Dermis blood vessel endothelial cell (primary cell): ENCODE results near the gene CAMSAP1. TPM values are rescaled to one million over a fixed set of nuclear protein-coding genes. Genes with fewer than 3 reads are reported as not detected.
A peak's percentile ranks its signal among the peaks of the same experiment; 100 is the strongest.

Experiments used
- DNase-seq: peaks from one replicate; pipeline ENCODE4 v3.0.0; 2010
- total RNA-seq: library from RNA; depleted of rRNA; stranded (reverse); fragments of >200 nt; gene quantifications from 2 replicates; pipeline ENCODE4 v1.2.3, GENCODE V29; 2014

CAMSAP1 gene
- total RNA-seq, 1 donor from 2014 or later, result 17.5 TPM

DNA sequence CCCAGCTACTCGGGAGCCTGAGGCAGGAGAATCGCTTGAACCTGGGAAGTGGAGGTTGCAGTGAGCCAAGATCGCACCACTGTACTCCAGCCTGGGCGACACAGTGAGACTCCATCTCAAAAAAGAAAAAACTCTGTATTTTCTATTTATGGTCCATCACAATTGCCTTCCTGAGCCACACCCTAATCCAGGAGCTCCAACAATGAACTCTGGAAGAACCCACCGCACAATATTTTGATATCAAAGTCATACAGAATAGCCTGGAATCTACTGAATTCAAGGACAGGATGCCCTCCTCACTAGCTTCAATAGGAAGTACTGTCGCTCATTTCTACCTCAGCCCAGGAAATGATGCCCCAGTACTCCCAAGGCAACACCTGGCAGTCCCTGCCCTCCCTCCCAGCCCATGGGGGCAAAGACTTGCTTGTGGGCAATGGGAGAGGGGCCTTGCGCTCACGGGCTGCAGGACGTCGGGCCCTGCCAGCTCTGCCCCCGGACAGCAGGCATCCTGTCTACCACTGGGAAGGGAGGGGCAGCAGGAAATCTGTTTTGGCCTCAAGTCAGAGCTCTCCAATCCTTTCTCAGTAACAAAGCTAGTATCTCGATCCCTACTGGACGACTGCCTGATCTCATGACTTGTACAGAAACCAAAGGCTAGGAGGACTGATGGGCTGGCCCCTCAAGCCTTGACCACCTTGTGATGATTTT is 34.1 kb upstream of the CAMSAP1 start:
- peak; percentile 53 for DNase-seq

DNA sequence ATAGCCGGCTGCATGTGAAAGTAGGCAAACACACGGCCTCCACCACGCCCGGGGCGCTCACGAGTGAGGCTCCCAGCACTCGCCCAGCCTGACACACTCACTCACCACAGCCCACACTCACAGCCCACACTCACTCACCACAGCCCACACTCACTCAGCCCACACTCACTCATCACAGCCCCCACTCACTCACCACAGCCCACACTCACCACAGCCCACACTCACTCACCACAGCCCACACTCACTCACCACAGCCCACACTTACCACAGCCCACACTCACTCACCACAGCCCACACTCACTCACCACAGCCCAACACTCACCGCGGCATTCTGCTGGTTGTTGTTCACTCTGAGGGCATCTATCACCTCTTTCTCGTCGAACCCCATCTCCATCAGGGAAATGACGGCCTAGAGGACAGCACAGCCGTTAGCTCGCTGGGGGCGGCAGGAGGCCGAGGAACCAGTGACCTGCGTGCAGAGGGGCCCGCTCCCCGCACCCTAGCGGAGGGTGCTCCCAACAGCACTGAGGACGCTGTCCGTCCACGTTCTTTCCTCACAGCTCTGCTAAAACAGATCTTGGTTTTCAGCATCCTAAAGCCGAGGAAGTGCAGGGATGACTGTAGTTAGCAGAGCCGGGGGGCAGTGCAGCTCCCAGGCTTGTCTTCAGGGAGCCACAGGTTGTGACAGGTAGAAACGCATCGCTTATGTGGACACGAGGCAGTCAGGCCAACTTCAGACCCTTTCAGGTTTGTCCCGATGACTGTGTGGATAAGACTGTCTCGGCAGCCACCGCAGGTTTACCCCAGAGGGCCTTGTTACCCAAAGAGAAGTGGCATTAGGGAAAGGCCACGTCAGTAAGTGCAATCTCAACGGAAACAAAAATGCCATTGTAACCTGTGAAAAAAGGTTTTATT is 32.3 kb upstream of the CAMSAP1 start:
- DNase-seq, result no peak

DNA sequence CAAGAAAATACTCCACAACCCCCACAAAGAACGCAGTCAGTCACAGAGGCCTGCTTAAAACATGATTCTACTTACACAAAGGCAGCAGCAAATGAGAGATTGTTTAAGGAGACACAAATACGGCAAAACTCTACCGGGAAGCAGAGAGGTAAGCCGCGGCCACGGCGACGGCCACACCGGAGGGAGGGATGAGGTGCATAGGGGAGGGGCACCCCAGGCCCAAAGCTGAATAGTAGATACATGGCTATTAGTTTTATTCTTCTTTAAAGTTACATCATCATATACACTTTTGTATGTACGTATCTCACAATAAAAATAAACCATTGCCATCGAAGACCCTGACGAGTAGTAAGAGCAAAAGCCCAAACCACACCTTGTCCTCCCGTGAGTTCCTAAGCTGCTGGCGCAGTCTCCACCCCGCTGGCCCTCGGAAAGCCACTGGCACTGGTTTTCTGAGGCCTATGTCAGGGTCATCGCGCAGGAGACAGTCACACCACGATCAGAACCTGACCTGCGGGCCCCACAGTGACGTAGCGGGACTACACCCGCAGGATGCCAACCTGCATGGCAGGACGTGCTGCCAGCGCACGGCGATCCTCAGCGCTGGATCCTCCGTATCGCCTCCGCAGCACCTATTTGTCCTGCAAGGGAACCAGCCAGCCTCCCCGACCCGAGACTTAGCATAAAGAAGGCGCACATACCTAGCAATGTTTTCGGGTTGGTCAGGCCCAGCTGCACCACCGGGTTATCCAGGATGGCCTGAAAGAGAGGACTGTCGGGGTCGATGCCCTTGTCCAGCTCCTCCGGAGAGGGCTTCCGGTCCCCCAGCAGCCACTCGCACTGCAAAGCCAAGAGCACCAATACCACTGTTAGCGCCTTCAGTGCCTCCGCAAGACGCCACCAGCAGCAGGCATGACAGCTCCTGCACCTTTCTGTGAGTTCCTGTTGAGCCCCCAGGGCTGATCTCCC is 30.5 kb upstream of the CAMSAP1 start:
- no peak for DNase-seq

DNA sequence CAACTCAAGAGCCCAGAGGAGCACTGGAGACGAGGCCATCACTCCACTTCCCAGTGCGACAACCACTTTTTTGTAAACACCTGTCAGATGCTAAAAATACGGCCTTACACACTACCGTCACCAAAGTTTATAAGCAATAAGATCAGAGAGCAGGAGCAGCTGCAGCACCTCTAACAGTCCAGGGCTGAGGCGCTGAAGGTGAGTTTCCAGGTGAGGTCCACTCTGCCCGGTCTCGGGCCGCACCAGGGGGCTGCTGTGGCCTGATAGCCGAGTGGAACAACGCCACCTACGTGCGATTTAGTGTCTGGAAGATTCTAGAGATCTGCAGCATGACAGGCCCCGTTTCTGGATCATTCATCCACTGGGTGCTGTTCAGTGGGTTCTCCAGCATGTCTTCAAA is 25.8 kb upstream of the CAMSAP1 start:
- DNase-seq, result no peak

DNA sequence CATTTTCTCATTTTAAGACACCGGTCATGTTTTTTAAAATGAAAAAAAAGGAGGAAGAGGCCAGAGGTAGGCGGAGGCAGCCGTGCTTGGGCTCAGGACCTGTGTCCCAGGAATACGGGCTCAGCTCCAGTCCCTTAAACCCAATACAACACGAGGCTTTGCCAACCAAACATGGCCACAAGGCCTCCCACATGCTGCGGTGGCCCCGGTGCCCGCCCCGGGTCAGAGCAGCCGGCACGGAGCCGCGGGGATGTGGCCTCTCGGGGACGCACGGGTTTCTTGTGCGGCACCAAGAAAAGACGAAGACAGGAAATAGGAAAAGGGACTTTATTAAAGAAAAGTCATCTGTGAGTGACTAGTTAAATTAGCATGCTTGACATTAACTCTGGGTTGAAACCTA is 25.3 kb upstream of the CAMSAP1 start:
- DNase-seq, result no peak

DNA sequence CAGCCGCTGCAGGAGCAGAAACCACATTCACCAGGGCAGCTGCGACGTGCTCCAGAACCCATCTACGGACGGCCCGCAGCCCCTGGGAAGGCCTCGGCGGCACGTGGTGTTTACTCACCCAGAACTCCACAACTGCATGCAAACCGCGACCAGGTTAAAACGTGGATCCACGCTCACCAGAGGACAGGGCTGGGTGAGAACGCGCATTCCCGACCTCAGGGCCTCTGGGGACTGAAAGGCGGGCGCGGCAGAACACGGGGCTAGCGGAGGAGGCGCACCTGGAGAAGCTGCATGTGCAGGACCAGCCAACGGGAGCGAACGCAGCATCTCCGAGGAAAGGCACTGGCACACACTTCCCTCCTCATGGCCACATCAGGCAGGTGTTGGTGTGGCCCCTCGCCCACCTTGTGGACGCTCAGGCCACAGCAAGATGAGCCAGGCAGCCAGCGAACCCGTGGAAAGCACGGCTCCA is 24.0 kb upstream of the CAMSAP1 start:
- DNase-seq, result no peak

DNA sequence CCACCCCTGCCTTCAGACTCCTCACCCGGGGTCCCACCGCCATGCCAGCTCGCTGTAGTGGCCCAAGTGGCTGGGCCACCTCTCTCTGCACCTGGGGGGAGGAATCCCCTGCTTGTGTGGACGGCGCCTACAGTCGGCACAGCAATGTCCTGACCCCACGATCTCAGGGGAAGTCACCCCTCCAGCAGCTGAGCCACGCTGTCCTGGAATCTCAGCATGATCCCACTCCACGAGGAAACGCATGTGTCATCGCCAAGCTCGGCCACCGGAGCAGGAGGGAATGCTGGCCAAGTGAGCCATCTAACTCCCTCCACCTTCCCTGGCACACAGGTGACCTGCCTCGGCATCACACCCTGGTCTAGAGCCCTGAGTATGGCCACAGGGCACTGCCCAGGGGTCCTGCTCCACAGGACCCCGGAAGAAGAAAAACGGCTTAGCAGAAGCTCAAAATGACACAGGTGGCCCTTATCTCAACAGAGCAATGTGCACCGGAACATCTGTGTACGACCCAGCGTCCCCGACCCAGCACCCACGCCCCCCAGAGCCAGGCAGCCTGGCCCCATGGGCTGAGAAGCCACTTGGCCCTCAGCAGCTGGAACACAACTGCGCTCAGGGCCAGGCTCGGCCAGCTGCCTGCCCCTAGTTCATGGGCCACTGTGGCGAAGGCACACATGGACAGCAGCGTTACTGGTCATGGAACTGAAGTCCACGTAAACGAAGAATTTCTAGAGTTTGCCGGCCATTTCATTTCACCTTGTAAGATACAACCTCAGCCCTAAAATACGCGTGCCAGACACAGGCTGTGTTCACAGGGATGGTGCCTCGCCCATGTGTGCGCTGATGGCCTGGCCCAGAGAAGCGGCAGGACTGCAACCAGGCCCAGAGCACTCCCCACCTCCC is 23.4 kb upstream of the CAMSAP1 start:
- no peak for DNase-seq

DNA sequence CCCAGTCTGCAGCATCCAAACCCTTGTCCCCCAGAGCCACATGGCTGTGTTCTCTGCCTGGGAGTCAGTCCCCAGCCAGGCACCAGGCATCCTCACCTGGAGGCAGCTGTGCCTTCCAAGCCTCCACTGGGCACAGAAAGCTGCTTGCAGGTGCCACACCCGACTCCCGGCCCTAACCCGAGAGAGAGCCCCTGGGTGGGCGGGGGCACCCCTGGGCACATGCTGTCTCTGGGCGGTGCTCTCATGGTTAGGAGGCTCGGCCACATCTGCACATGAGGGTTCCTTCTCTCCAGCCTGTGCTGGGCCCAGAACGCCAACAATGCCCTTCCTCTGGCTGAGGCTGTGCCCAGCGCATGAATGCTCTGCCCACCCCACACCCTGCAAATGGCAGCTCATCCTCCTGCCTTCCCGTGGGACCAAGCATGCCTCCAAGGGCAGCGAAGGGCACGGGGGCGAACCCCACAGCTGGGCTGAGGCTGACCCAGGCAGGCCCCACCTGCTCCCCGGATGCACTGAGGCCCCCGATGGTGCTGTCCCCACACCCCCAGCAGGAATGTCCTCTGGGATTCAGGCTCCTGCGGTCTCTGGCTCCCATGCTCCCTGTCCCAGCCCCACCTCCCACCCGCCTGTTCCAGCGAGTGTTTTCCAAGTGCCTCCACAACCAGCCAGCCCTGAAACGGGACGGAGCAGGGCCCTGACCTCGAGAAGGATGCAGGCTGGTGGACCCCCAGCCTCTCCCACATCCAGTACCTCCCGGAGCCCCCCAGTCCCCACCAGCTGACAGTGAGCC is 22.5 kb upstream of the CAMSAP1 start:
- no peak for DNase-seq

DNA sequence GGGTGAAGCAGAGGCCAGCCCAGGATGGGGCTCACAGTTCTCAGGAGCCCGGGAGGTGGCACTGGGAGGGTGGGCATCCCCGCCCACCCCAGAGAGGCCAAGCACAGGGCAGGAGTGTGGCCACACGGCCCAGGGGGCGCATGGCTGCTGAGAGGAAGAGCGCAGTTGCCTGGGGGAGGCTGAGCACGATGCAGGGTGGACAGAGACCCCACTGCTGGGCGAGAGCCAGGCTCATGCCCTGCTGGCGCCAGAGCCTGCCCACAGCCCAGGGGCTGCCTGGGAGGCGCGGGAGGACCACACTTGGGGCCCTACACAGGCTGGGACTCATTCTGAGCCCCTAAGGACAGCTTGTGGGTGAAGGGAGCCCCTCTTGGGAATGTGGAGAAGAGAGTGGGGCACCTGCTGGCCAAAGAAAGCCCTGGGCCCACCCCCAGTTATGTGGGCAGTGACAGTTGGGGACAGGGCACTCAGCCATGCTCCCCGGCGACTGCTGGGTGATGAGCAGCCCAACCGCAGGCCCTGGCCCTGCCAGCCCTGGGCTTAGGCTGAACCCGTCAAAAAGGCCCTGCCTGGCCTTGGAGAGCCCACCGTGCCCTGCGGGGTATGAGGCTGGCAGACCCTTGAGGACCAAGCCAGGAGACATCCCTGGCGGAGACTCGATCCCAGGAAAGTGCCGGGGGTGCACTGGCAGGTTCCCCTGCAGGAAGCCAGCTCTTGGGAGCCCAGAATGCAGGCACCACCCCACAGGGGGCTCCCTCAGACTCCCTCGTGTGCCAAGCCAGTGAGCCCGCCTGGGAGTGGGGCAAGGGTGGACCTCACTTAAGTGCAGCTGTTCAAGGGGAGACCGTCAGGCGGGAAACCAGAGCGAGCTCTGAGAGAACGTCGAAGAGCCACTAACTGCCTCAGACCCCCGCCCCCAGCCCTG is 21.6 kb upstream of the CAMSAP1 start:
- DNase-seq, result no peak

DNA sequence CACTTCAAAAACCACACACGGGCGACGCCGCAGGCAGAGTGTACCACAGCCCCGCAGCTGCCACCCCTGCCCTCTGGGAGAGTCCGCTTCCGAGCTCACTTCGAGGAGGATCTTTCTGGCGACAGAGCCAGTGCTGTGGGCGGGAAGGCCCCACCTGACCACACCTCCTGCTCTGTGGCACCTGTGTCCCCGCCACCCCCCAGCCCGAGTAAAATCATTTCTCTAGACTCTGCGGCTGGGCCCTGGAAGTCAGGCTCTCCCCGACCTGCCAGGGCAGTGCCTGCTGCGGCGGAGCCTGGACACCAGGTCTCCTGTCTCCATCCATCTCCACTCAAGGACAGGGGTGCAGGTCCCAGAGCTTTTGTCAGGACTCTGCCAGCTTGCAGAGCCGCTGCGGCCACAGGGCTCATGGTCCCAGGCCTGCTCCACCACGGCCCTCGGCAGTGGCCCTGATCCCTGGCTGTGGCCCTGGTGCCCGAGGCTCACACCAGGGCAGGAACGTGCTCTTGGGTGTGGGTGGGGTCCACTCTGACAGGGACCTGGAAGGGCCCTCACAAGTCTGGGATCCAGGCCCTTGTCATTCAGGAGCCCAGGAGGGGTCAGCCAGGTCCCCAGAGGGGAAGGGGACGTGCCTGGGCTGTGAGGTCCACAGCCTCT is 20.9 kb upstream of the CAMSAP1 start:
- DNase-seq, result no peak

DNA sequence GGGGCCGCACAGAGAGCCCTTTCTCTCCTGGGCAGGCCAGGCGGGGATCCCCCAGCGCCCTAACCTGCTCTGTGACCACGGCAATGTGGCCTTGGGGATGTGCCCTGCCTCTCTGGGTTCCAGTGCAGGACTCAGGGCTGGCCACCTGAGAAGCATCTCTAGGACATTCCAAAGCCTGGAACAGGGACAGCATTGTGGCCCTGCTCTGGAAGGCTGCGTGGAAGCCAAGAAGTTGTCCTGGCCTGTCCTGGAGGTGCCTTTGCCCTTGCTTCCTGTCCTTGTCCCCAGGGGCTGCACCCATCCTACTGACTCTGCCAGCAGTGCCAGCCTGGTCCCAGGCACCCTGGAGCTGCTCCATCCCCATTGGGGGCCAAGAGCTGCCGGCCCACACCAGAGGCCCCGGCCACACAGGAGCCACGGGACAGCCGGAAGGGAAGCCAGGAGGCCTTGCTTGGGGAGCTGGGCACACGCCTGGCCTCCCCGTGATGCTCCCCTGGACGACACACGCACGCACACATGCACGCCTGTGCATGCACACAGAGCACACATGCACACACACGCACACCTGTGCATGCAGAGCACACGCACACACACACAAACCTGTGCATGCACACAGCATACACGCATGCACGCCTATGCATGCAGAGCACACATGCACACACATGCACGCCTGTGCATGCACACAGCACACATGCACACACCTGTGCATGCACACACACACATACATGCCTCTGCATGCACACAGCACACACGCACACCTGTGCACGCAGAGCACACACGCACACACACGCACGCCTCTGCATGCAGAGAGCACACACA is 20.1 kb upstream of the CAMSAP1 start:
- DNase-seq, result no peak

DNA sequence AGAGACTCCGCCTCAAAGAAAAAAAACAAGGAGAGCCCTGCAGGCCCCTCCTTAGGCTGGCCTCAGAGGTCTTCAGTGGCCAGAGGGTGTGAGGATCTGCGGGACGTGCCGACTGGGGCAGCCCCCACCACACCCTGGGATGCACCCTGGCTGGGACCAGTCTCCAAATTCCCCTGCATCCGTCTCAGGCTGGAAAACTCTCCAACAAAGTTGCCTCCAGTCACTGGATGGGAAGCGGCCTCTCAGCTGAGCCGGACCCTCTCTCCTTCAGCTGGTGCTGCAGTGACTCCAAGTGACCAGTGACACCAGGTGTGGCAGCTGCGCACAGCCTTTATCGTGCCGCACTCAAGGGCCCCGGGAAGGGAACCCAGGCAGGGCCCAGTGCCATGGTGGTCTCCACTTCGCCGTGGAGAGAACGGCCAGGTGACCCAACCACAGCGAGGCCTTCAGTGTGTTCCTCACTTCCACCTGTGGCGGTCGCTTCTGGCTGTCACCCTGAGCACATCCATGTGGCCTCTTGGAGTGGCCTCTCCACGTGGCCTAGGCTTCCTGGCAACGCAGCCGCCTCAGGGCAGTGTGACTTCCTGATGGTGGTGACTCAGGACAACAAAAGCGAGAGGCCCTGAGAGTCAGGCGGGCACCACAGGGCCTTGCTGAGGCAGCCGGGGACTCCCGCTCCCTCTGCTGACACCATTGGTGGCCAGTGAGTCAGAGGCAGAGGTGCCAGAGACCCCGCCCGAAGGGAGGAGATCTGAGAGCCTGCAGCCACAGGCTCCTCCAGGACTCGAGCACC is 19.3 kb upstream of the CAMSAP1 start:
- DNase-seq, result peak; percentile 66

DNA sequence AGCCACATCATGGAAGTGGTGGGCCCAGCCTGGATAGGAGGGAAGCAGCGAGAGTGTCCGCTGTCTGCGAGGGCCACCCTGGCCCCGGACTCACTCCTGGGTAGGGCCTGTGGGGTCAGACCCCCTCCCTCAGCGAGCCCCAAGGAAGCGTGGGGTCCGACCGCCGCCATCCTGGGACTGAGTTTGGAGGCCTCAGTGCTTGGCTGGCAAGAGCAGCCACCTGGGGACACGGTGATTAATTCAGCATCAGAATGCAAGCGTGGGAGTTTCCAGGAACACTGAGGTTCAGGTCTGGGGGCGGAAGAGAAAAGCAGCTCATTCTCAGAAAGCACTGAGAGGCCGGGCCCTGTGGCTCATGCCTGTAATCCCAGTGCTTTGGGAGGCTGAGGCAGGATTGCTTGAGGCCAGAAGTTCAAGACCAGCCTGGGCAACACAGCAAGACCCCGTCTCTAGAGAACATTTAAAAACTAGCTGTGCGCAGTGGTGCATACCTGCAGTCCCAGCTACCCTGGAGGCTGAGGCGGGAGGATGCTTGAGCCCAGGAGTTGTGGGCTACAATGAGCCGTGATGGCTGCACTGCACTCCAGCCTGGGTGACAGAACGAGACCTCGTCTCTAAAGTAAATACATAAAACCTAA is 18.3 kb upstream of the CAMSAP1 start:
- DNase-seq, result no peak

DNA sequence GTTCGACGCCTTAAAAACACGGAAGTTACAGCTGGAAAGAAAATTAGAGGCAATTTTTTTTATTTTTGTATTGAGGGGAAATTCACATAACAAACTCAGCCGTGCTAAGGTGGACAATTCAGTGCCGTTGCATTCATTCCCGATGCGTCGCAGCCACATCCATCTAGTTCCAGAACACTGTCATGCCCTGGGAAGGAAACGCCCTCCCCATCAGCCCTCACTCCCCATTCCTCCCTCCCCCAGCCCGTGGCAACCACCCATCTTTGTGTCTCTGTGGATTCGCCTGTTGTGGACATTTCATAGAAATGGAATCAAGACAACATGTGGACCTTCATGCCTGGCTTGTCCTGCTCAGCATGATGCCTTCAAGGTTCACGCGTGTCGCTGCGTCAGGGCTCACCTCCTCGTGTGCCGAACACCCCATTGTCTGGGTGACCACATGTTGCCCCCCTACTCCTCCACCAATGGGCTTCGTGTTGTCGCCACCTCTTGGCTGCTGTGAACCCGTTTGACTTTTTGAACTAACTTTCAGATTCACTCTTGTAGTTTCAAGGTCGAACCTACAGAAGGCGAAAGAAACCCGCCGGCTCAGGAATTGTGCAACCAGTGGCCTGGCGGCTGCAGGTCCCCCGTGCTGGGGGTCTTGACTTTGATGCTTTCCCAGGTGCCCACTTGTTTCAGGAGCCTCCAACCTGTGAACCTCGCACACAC is 17.4 kb upstream of the CAMSAP1 start:
- no peak for DNase-seq

DNA sequence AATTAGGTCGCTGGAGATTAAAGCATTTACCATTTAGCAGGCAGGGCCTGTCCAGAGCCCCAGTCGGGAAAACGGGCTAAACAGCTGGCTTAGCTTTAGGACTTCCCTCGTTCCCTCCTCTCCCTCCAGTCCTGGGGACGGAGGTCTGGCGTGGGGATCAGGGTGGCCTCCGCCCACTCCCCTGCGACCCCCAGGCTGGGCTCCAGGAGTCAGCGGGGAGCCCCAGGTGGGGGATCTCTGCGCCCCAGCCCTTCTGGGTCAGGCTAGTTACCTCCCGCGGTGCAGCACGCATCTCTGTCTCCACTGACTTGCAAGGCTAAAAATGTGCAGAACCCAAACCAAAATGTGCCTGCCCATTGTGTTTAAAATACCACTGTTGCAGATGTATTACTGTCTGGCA is 16.2 kb upstream of the CAMSAP1 start:
- no peak for DNase-seq

DNA sequence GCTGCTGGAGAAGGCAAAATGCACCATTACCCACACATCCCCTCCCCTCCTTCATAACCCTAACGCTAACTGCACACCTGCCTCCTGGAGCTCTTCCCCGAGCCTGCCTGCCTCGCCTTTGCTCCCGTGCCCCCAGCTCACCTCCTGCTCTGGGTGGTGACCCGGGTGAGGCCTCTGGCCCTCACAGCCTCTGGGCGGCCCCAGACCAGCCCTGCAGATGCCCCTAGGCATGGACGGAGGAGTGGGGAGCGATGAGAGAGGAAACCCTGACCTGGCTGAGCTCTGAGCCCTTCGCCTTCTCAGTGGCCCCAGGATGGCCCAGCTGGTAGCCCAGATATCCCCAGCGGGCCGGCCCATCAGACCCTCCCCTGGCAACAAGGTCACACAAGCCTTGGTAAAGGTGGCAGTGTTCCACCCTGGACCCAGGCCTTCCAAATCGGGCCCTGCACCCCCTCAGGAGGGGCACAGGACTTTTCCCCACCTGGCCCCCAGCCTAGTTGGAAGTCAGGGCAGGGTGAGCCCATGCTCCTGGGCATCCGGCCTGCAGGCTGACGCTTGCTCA is 14.5 kb upstream of the CAMSAP1 start:
- no peak for DNase-seq
